SH-SY5Y (cell line): ENCODE results near the gene ZNF285.

Source experiments
- GATA2 ChIP-seq: IDR thresholded peaks from 2 replicates; pipeline ENCODE4 v1.6.1; 2011; ENCODE audit warnings: mild to moderate bottlenecking, low read depth, low read length
- GATA3 ChIP-seq: IDR thresholded peaks from 2 replicates; pipeline ENCODE4 v1.6.1; 2011; ENCODE audit warnings: low read depth, mild to moderate bottlenecking, low read length, moderate library complexity

DNA sequence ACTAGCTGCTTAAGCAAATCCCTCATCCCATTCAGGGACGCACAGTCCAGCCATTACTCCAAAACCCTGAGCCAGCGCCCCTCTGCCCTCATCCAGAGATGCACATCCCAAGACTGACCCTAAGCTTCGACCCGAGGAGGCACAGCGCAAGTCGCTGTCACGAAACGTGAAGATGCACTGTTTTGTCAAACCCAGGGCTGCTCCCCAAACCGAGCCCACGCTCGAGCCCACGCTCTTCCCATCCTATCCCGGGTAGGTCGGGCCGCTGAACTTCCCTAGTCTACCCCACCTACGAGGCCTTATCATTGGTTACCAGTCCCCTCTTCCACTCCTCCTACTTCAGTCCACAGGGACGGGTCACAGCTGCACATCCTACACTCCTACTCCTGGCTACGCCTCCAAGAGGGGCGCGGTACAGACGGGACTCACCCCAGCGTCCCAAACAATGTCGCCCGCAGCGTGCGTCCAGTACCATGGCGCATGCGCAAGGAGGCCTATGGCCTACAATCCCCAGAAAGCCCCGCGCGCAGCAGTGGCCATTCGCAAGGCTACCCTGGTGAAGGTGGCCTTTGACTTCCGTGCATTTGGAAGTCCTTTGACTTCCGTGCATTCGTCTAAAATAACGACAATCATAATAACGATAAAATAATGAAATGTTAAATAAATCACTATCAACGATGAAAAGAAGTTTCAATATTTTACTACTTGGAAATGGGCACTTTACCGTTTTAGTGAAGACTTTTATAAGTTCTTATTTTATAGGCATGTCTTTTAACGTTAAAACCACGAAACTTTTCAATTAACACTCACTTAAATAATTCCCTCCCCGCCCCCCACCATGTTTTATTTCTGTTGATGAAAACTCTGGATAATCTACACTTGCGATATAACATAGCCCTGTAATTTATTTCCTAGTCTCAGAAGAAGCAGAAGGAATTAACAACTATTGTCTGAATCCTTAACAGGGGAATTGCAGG, at the start of gene ZNF285:
- TF ChIP-seq GATA3: no peak
- TF ChIP-seq GATA2: no peak
